ENCODE data around the gene ZNF341.
"Not testable (repeated sequence)": the region's sequence is repeated elsewhere in the genome, so short reads cannot be mapped to it uniquely, and the experiment has no call there.

The ZNF341 gene

GRCh38 chr20:33791959-33792597, 60.3 kb downstream of the ZNF341 start:
- no peak overlapping the region for H3K4me3 ChIP-seq (ENCODE audit: low read length)
- H3K9me2 ChIP-seq (replicated peaks; ENCODE audit: insufficient read depth, low read length) = no peaks in the 10 kb centered on the region
- no peak overlapping the region for H2AFZ ChIP-seq (ENCODE audit: low read length)
- H3K4me2 ChIP-seq (ENCODE audit: low read depth, low read length) = no peak overlapping the region
- H3K4me1 ChIP-seq (ENCODE audit: low read length) = peaks cover 14% of the 10 kb centered on the region
- DNase-seq = no peak
- no peaks in the 10 kb centered on the region for H3K27me3 ChIP-seq (replicated peaks; ENCODE audit: insufficient read depth, low read length)
- no peak overlapping the region for H3K9ac ChIP-seq (ENCODE audit: low read length)
- H3K9me3 ChIP-seq (replicated peaks; ENCODE audit: insufficient read depth, low read length) = no peaks in the 10 kb centered on the region
- H3K79me2 ChIP-seq (ENCODE audit: low read length) = 0 out of 2 replicates have a peak, but pooled peaks cover 7% of the 10 kb centered on the region
- H3K36me3 ChIP-seq (replicated peaks; ENCODE audit: insufficient read depth, low read length) = no peaks in the 10 kb centered on the region
- no peaks in the 10 kb centered on the region for H3F3A ChIP-seq (ENCODE audit: insufficient read depth, low read length)
- H4K20me1 ChIP-seq (ENCODE audit: insufficient read depth, low read length) = no peaks in the 10 kb centered on the region
- no peak overlapping the region for H3K27ac ChIP-seq (ENCODE audit: low read length)
- no peak for TF ChIP-seq EZH2phosphoT487 (IDR thresholded peaks at IDR 0.05; ENCODE audit: low read length)
- TF ChIP-seq, protein P1, sequence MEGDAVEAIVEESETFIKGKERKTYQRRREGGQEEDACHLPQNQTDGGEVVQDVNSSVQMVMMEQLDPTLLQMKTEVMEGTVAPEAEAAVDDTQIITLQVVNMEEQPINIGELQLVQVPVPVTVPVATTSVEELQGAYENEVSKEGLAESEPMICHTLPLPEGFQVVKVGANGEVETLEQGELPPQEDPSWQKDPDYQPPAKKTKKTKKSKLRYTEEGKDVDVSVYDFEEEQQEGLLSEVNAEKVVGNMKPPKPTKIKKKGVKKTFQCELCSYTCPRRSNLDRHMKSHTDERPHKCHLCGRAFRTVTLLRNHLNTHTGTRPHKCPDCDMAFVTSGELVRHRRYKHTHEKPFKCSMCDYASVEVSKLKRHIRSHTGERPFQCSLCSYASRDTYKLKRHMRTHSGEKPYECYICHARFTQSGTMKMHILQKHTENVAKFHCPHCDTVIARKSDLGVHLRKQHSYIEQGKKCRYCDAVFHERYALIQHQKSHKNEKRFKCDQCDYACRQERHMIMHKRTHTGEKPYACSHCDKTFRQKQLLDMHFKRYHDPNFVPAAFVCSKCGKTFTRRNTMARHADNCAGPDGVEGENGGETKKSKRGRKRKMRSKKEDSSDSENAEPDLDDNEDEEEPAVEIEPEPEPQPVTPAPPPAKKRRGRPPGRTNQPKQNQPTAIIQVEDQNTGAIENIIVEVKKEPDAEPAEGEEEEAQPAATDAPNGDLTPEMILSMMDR (IDR thresholded peaks at IDR 0.05; ENCODE audit: low read length) = peak; percentile 78

DNA sequence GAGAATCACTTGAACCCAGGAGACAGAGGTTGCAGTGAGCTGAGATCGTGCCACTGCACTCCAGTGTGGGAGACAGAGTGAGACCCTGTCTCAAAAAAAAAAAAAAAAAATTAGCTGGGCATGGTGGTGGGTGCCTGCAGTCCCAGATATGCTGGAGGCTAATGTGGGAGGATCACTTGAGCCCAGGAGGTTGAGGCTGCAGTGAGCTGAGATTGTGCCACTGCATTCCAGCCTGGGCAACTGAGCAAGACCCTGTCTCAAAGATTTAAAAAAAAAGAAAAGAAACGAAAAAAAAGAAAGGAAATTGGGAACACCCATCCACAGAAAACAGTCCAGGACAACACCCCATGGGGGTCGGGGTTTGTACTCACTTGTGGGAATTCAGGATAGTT, 60.8 kb downstream of the ZNF341 start:
- not testable (repeated sequence) for DNase-seq; H3K4me3 ChIP-seq (ENCODE audit: low read length); H3K36me3 ChIP-seq (replicated peaks; ENCODE audit: insufficient read depth, low read length); H3K27me3 ChIP-seq (replicated peaks; ENCODE audit: insufficient read depth, low read length); H3K4me1 ChIP-seq (ENCODE audit: low read length); H3K79me2 ChIP-seq (ENCODE audit: low read length); H3K9me2 ChIP-seq (replicated peaks; ENCODE audit: insufficient read depth, low read length); H3K9me3 ChIP-seq (replicated peaks; ENCODE audit: insufficient read depth, low read length); H3K9ac ChIP-seq (ENCODE audit: low read length); H3K27ac ChIP-seq (ENCODE audit: low read length); H4K20me1 ChIP-seq (ENCODE audit: insufficient read depth, low read length); H3F3A ChIP-seq (ENCODE audit: insufficient read depth, low read length); H2AFZ ChIP-seq (ENCODE audit: low read length); H3K4me2 ChIP-seq (ENCODE audit: low read depth, low read length)

DNA sequence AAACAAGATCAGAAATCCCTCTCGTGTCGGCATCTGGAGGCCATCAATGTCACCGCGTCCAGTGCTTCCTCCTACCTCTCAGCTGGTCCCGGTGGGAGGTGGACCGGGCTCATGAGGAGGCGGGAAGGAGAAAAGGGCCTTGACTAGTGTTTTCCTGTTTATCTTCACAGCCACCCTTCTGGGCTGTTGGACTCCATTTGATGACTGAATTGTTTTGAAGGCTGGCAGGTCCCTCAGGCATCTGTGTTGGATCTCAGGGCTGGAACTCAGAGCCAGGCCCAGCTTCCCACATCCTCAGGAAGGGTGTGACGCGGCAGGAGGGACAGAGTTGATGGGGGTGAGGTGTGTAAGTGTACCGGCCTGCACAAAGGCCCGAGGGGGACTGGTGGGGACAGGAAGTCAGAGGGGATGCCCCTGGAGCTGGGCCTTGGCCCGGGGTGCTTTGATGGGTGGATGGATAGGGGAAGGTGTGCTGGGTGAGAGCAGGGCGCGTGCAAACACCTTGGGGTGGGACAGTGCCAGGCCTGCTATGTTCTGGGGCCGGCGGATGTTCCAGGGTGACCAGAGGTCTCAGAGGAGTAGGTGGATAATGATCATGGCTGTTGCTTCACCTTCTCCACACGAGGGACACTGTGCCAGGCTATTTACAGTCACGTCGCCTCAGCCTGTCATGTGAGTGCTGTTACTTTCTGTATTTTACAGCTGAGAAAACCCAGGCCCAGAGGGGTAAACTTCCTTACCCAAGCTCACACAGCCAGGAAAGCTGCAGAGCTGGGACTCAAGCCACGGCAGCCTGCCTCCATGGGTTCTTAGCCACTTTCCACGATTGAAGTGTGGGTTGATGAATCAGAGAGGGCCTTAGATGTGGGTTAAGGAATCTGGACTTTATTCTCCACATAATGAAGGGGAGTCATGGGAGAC, 61.5 kb downstream of the ZNF341 start:
- no peak for DNase-seq
- Histone ChIP-seq H3K27me3 (replicated peaks; ENCODE audit: insufficient read depth, low read length) (no peaks in the 10 kb centered on the region), H2AFZ (ENCODE audit: low read length) (no peak overlapping the region), H3K4me1 (ENCODE audit: low read length) (peaks cover 10% of the 10 kb centered on the region; the same call in 1 of the 2 replicates), H3K36me3 (replicated peaks; ENCODE audit: insufficient read depth, low read length) (no peaks in the 10 kb centered on the region), H3K27ac (ENCODE audit: low read length) (no peak overlapping the region), H3K9me2 (replicated peaks; ENCODE audit: insufficient read depth, low read length) (no peaks in the 10 kb centered on the region), H3K4me2 (ENCODE audit: low read depth, low read length) (no peak overlapping the region), H3F3A (ENCODE audit: insufficient read depth, low read length) (no peaks in the 10 kb centered on the region), H3K9ac (ENCODE audit: low read length) (no peak overlapping the region), H3K79me2 (ENCODE audit: low read length) (0 out of 2 replicates have a peak, but pooled peaks cover 7% of the 10 kb centered on the region), H3K4me3 (ENCODE audit: low read length) (no peak overlapping the region), H4K20me1 (ENCODE audit: insufficient read depth, low read length) (no peaks in the 10 kb centered on the region), H3K9me3 (replicated peaks; ENCODE audit: insufficient read depth, low read length) (no peaks in the 10 kb centered on the region)
- TF ChIP-seq EZH2phosphoT487 (IDR thresholded peaks at IDR 0.05; ENCODE audit: low read length) (no peak), EZH2 (optimal IDR thresholded peaks at IDR 0.05; ENCODE audit: low read depth, low read length) (no peak)
- TF ChIP-seq, protein P1 (IDR thresholded peaks at IDR 0.05; ENCODE audit: low read length) = no peak

All from MM.1S (cell line).